Chondrocyte (in vitro differentiated cells): Measurements from ENCODE around the gene SCMH1. TPM values are rescaled to one million over a fixed set of nuclear protein-coding genes. Genes with fewer than 3 reads are reported as not detected.

Experiments used
- DNase-seq: peaks from one replicate; pipeline ENCODE4 v3.0.0; 2021; ENCODE audit warnings: mixed read lengths, low spot score
- H3K27ac Mint-ChIP-seq: one replicate; pipeline ENCODE4 v1.8.0; 2021; ENCODE audit warnings: mild to moderate bottlenecking, moderate library complexity, mixed read lengths; ENCODE audit not compliant: unreplicated experiment
- H3K27me3 Mint-ChIP-seq: 2 replicates; pipeline ENCODE4 v1.8.0; 2021; ENCODE audit warnings: low read depth, mixed read lengths
- H3K36me3 Mint-ChIP-seq: 2 replicates; pipeline ENCODE4 v1.8.0; 2021; ENCODE audit warnings: low read depth, mixed read lengths
- H3K4me1 Mint-ChIP-seq: 2 replicates; pipeline ENCODE4 v1.8.0; 2021; ENCODE audit warnings: low read depth, mild to moderate bottlenecking, mixed read lengths
- H3K4me3 Mint-ChIP-seq: one replicate; pipeline ENCODE4 v1.8.0; 2021; ENCODE audit warnings: mild to moderate bottlenecking, moderate library complexity, mixed read lengths; ENCODE audit not compliant: unreplicated experiment
- H3K9me3 Mint-ChIP-seq: 2 replicates; pipeline ENCODE4 v1.8.0; 2021; ENCODE audit warnings: low read depth, mixed read lengths
- total RNA-seq: library from RNA; stranded (reverse); gene quantifications from 3 replicates; pipeline ENCODE4 v1.2.1, GENCODE V29; 2021
- TF ChIP-seq, protein P1 (sequence below): fragments of 200-600 bp; sonication (generic); IDR thresholded peaks from 2 replicates; pipeline ENCODE4 v1.5.0; 2021; ENCODE audit warnings: antibody characterized with exemption, mild to moderate bottlenecking, moderate library complexity

Gene SCMH1
- total RNA-seq, 1 donor from 2014 or later, result 29.5 TPM

DNA sequence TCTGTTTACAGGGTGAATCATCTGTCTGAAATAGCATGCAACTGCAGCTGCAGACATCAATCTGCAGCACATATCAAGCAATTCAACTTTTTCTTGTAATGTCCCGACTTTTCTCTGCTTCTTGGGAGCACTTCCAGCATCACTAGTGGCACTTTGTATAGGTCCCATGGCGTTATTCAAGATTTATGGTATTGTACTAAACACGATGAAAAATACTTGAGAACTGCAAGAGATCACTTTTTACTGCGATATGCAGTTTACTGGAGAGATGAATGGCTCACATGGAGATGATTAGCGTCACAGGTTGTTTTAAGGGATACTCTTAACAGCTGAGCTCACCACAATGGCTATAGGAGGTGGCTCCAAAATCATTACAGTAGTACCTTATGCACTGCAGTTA, 7.2 kb upstream of the SCMH1 start:
- H3K4me1 Mint-ChIP-seq, result peaks cover 12% of the 10 kb centered on the region
- no peak for DNase-seq

DNA sequence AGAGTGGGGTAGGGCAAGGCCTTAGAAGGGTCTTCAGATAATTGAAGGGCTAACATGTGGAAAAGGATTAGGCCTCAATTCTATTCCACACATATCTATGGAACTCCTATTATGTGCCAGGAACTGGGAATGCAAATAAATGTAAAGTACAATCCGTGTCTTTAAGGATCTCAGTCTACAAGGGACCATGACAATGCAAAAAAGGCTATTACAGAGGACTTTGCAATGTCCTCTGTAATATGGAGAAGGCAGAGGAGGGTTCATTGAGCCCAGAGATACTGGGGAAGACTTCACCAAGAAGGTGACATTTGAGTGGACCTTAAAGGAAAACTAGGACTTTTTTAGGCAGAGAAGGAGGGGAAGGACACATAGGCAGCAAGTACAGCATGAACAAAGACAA, 4.5 kb upstream of the SCMH1 start:
- Mint-ChIP-seq H3K4me3 (no peak overlapping the region), H3K4me1 (peaks cover 18% of the 10 kb centered on the region), H3K27ac (no peak overlapping the region), H3K9me3 (peaks cover 7% of the 10 kb centered on the region), H3K27me3 (no peaks in the 10 kb centered on the region), H3K36me3 (no peaks in the 10 kb centered on the region)
- TF ChIP-seq, protein P1, sequence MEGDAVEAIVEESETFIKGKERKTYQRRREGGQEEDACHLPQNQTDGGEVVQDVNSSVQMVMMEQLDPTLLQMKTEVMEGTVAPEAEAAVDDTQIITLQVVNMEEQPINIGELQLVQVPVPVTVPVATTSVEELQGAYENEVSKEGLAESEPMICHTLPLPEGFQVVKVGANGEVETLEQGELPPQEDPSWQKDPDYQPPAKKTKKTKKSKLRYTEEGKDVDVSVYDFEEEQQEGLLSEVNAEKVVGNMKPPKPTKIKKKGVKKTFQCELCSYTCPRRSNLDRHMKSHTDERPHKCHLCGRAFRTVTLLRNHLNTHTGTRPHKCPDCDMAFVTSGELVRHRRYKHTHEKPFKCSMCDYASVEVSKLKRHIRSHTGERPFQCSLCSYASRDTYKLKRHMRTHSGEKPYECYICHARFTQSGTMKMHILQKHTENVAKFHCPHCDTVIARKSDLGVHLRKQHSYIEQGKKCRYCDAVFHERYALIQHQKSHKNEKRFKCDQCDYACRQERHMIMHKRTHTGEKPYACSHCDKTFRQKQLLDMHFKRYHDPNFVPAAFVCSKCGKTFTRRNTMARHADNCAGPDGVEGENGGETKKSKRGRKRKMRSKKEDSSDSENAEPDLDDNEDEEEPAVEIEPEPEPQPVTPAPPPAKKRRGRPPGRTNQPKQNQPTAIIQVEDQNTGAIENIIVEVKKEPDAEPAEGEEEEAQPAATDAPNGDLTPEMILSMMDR, result no peak
- DNase-seq, result no peak

More for the DNA sequence above, 7.2 kb upstream of the SCMH1 start:
- Mint-ChIP-seq H3K36me3 (peaks cover 7% of the 10 kb centered on the region), H3K27ac (no peak overlapping the region), H3K27me3 (no peaks in the 10 kb centered on the region), H3K4me3 (no peak overlapping the region), H3K9me3 (peaks cover 29% of the 10 kb centered on the region)
- TF ChIP-seq, protein P1, result no peak

DNA sequence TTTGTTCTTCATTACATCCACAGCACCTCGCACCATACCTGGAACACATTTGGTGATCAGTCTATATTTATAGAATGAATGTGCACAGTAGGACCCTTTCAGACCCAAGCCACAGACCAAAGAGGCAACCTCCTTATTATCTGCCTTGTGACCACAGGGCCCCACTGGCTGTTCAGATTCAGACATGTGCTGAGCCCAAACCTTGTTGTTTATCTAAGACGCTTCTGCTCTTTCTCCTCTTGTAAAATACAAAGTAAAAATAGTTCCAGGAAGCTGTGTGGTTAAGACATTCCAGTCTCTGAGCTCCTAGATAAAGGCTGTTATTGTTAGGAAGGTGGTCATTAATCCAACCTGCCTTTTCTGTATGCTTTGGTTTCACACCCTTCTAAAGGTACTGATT, 3.6 kb upstream of the SCMH1 start:
- TF ChIP-seq, protein P1, result no peak
- Mint-ChIP-seq H3K27me3 (no peaks in the 10 kb centered on the region), H3K9me3 (no peaks in the 10 kb centered on the region), H3K36me3 (no peaks in the 10 kb centered on the region), H3K27ac (no peak overlapping the region), H3K4me3 (no peak overlapping the region), H3K4me1 (peaks cover 24% of the 10 kb centered on the region)
- DNase-seq, result no peak

DNA sequence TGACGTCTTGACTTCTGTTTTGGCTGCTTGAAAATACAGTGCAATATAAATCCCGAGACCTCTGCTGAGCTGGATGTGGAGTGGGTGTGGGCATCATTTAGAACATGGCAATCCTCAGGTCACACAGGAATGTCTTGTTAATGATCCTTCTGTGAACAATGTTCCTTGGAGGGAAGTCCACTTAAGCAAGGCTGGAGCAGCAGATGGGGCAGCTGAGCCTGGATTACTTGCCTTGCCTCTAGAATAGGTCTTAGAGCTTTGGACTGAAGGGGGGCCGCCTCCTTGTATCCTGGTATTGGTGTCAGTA, 926 bp upstream of the SCMH1 start:
- no peaks in the 10 kb centered on the region for H3K36me3 Mint-ChIP-seq
- no peaks in the 10 kb centered on the region for H3K27me3 Mint-ChIP-seq
- H3K27ac Mint-ChIP-seq, result no peak overlapping the region
- no peak for DNase-seq
- peak overlapping the region; percentile 57 for H3K4me3 Mint-ChIP-seq
- H3K4me1 Mint-ChIP-seq, result peaks cover 32% of the 10 kb centered on the region
- TF ChIP-seq, protein P1, result no peak
- no peaks in the 10 kb centered on the region for H3K9me3 Mint-ChIP-seq

DNA sequence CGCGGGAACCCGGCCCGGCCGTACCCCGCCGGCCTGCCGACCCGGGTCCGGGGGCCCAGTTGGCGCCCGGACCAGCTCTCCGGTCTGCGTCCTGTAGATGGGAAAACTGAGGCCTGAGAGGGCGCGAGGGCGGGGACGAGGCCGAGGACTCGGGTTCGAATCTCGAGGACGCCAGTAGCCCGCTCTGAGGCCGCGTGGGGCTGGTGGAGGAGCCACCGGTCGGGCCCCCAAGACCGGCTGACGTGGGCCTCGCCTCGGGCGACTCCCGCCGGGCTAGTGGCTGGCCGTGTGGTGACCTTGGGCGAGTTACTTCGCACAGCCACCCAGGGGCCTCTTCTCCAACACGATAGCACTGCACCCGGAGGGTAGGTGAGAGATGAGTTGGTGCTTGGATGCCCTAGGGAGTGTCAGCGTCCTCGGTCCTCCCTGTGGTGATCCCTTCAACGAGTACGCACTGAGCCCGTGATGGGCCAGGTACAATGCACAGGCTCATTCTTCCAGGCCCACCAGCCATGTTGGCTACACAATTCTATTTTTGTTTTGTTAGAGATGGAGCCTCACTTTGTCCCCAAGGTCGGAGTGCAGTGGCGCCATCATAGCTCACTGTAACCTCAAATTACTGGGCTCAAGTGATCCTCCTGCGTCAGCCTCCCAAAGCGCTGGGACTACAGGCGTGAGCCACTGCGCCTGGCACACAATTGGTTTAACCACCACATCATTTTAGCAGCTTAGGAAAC, 404 bp upstream of the SCMH1 start:
- peak overlapping the region; percentile 57 for H3K4me3 Mint-ChIP-seq
- H3K27ac Mint-ChIP-seq, result no peak overlapping the region
- TF ChIP-seq, protein P1, result no peak
- H3K4me1 Mint-ChIP-seq, result peaks cover 32% of the 10 kb centered on the region
- H3K36me3 Mint-ChIP-seq, result no peaks in the 10 kb centered on the region
- no peaks in the 10 kb centered on the region for H3K9me3 Mint-ChIP-seq
- no peaks in the 10 kb centered on the region for H3K27me3 Mint-ChIP-seq
- DNase-seq, result peak; percentile 88
